GM23338 (cell line): ENCODE data around the gene HDAC11. TPM values are rescaled to one million over a fixed set of nuclear protein-coding genes. Genes with fewer than 3 reads are reported as not detected.
A peak's percentile ranks its signal among the peaks of the same experiment; 100 is the strongest.

Source experiments
- ATAC-seq: fragments of 200-7000 bp; cut with Tn5 transposase; 3 replicates; pipeline ENCODE4 v1.9.1; 2020
- DNase-seq: peaks from one replicate; pipeline ENCODE4 v3.0.0-alpha.2; 2015; ENCODE audit warnings: low spot score
- H2AFZ ChIP-seq: fragments of 200-600 bp; sonication (generic); 2 replicates; pipeline ENCODE4 v1.8.0; 2016; ENCODE audit warnings: antibody characterized with exemption, mild to moderate bottlenecking, moderate library complexity
- H3F3A ChIP-seq: fragments of 200-600 bp; sonication (generic); replicated peaks from 2 replicates; pipeline ENCODE4 v1.8.0; 2017; ENCODE audit warnings: antibody characterized with exemption, mixed run types, low read depth
- H3K27ac ChIP-seq: fragments of 200-600 bp; sonication (generic); 2 replicates; pipeline ENCODE4 v1.6.1; 2016; ENCODE audit warnings: low read depth
- H3K27me3 ChIP-seq: fragments of 200-600 bp; sonication (generic); 2 replicates; pipeline ENCODE4 v1.8.0; 2016; ENCODE audit warnings: mild to moderate bottlenecking, mixed run types, moderate library complexity; ENCODE audit not compliant: insufficient read depth
- H3K36me3 ChIP-seq: fragments of 200-600 bp; sonication (generic); 2 replicates; pipeline ENCODE4 v1.8.0; 2016; ENCODE audit warnings: mild to moderate bottlenecking; ENCODE audit not compliant: insufficient read depth
- H3K4me1 ChIP-seq: fragments of 200-600 bp; sonication (generic); 2 replicates; pipeline ENCODE4 v1.8.0; 2016; ENCODE audit warnings: mild to moderate bottlenecking, moderate library complexity; ENCODE audit not compliant: insufficient read depth
- H3K4me2 ChIP-seq: fragments of 200-600 bp; sonication (generic); 2 replicates; pipeline ENCODE4 v1.7.1; 2017; ENCODE audit warnings: mixed run types
- H3K4me3 ChIP-seq: fragments of 200-600 bp; sonication (generic); 2 replicates; pipeline ENCODE4 v1.6.1; 2016; ENCODE audit warnings: mixed run types
- H3K79me2 ChIP-seq: fragments of 200-600 bp; sonication (generic); replicated peaks from 2 replicates; pipeline ENCODE4 v1.8.0; 2017; ENCODE audit warnings: mild to moderate bottlenecking; ENCODE audit not compliant: insufficient read depth
- H3K9me2 ChIP-seq: fragments of 200-600 bp; sonication (generic); 2 replicates; pipeline ENCODE4 v1.8.0; 2017; ENCODE audit not compliant: insufficient read depth
- H4K20me1 ChIP-seq: fragments of 200-600 bp; sonication (generic); replicated peaks from 2 replicates; pipeline ENCODE4 v1.8.0; 2017; ENCODE audit warnings: mild to moderate bottlenecking; ENCODE audit not compliant: insufficient read depth
- H3K27ac Mint-ChIP-seq: 2 replicates; pipeline ENCODE4 v1.8.0; 2020; ENCODE audit warnings: inconsistent platforms, mild to moderate bottlenecking, moderate library complexity, mixed read lengths
- H3K27me3 Mint-ChIP-seq: 3 replicates; pipeline ENCODE4 v1.8.0; 2022; ENCODE audit warnings: low read depth, mild to moderate bottlenecking, moderate library complexity, mixed read lengths, inconsistent platforms; ENCODE audit not compliant: insufficient read depth, poor library complexity
- H3K36me3 Mint-ChIP-seq: 3 replicates; pipeline ENCODE4 v1.8.0; 2021; ENCODE audit warnings: low read depth, mild to moderate bottlenecking, inconsistent platforms, moderate library complexity, mixed read lengths
- H3K4me1 Mint-ChIP-seq: 3 replicates; pipeline ENCODE4 v1.8.0; 2020; ENCODE audit warnings: mild to moderate bottlenecking, inconsistent platforms, mixed read lengths
- H3K4me3 Mint-ChIP-seq: 3 replicates; pipeline ENCODE4 v1.8.0; 2021; ENCODE audit warnings: moderate library complexity, mild to moderate bottlenecking, inconsistent platforms, mixed read lengths
- H3K9me3 Mint-ChIP-seq: 3 replicates; pipeline ENCODE4 v1.8.0; 2020; ENCODE audit warnings: moderate library complexity, mild to moderate bottlenecking, inconsistent platforms, mixed read lengths
- CREB1 ChIP-seq: fragments of 250-450 bp; sonication (Bioruptor Pico); IDR thresholded peaks from 2 replicates; pipeline ENCODE4 v1.5.0; 2020; ENCODE audit warnings: low read depth, mild to moderate bottlenecking, moderate library complexity
- EZH2 ChIP-seq: fragments of 200-600 bp; sonication (generic); IDR thresholded peaks from one replicate; pipeline ENCODE4 v1.8.0; 2017; ENCODE audit warnings: antibody characterized with exemption, mild to moderate bottlenecking, low read depth; ENCODE audit not compliant: unreplicated experiment
- EZH2phosphoT487 ChIP-seq: fragments of 200-600 bp; sonication (generic); IDR thresholded peaks from one replicate; pipeline ENCODE4 v1.8.1; 2018; ENCODE audit warnings: antibody characterized with exemption; ENCODE audit not compliant: unreplicated experiment
- JUNB ChIP-seq: IDR thresholded peaks from one replicate; pipeline ENCODE4 v1.6.1; 2016; ENCODE audit warnings: antibody characterized with exemption; ENCODE audit not compliant: unreplicated experiment
- NANOG ChIP-seq: IDR thresholded peaks from 2 replicates; pipeline ENCODE4 v1.6.1; 2016; ENCODE audit warnings: antibody characterized with exemption, borderline replicate concordance
- POLR2AphosphoS5 ChIP-seq: IDR thresholded peaks from 2 replicates; pipeline ENCODE4 v1.6.1; 2016; ENCODE audit warnings: antibody characterized with exemption, low read depth
- STAT1 ChIP-seq: IDR thresholded peaks from one replicate; pipeline ENCODE4 v1.6.1; 2016; ENCODE audit warnings: antibody characterized with exemption; ENCODE audit not compliant: unreplicated experiment
- ZNF114 ChIP-seq: fragments of 250-450 bp; sonication (Bioruptor Pico); IDR thresholded peaks from 2 replicates; pipeline ENCODE4 v1.5.0; 2020; ENCODE audit warnings: mild to moderate bottlenecking, moderate library complexity
- ZNF331 ChIP-seq: fragments of 250-450 bp; sonication (Bioruptor Pico); IDR thresholded peaks from 2 replicates; pipeline ENCODE4 v1.5.0; 2020; ENCODE audit warnings: low read depth, mild to moderate bottlenecking, moderate library complexity
- polyA plus RNA-seq: library from polyadenylated mRNA; unstranded; fragments of >200 nt; fragmentation: Nextera tagmentation; extraction: Ambion mirVana; gene quantifications from 2 replicates; pipeline ENCODE4 v1.2.1, GENCODE V29; 2016
- total RNA-seq: library from RNA; depleted of rRNA; stranded (reverse); fragments of >200 nt; shearing (Covaris generic); gene quantifications from 2 replicates; pipeline ENCODE4 v1.2.3, GENCODE V29; 2014
- TF ChIP-seq, protein P1 (sequence below), 2 experiments: fragments of 200-600 bp in 1 of 2; sonication (generic) in 1 of 2; conservative IDR thresholded peaks; 2 replicates each; pipeline versions ENCODE4 v1.5.1 to v1.6.1; 2016 to 2017; ENCODE audit warnings: antibody characterized with exemption in 2 of 2, low read depth in 2 of 2, mild to moderate bottlenecking in 2 of 2, moderate library complexity in 1 of 2
- TF ChIP-seq, protein P2 (sequence below): IDR thresholded peaks from 2 replicates; pipeline ENCODE4 v1.6.1; 2016; ENCODE audit warnings: antibody characterized with exemption
- TF ChIP-seq, protein P3 (sequence below): IDR thresholded peaks from one replicate; pipeline ENCODE4 v1.6.1; 2018; ENCODE audit warnings: antibody characterized with exemption; ENCODE audit not compliant: unreplicated experiment
- TF ChIP-seq, protein P4 (sequence below): fragments of 250-450 bp; sonication (Bioruptor Pico); IDR thresholded peaks from 2 replicates; pipeline ENCODE4 v1.5.0; 2020; ENCODE audit warnings: mild to moderate bottlenecking, moderate library complexity

Gene HDAC11
- total and polyA plus RNA-seq, 2 experiments from 2014 or later: 5.4 to 15.8 TPM

DNA sequence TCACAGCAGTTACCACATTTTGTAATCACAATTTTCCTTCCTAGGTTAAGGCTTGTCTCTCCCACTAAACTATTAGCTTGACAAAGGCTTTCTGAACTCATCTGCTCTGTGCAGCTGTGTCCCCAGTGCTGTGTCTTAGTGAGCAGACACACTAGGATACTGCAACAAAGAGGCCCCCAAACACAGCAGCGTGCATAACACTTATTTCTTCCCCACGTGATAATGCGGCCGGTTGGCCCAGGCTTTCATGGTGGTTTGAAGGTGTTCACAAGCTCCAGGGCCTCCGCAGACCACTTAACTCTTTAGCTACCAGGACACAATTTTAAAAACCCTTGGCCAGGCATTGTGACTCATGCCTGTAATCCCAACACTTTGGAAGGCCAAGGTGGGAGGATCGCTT, 2.2 kb upstream of the HDAC11 start:
- no peaks in the 10 kb centered on the region for H3K9me3 Mint-ChIP-seq
- DNase-seq (no peak), ATAC-seq (no peak)
- peaks cover 28% of the 10 kb centered on the region for H3F3A ChIP-seq
- no peak overlapping the region for H3K27ac ChIP-seq
- no peaks in the 10 kb centered on the region for H3K79me2 ChIP-seq
- H3K4me3 ChIP-seq: no peak overlapping the region
- H4K20me1 ChIP-seq: no peaks in the 10 kb centered on the region
- peaks cover 54% of the 10 kb centered on the region for H3K4me1 Mint-ChIP-seq
- H2AFZ ChIP-seq: no peak overlapping the region
- H3K27ac Mint-ChIP-seq: no peak overlapping the region
- TF ChIP-seq, protein P1, sequence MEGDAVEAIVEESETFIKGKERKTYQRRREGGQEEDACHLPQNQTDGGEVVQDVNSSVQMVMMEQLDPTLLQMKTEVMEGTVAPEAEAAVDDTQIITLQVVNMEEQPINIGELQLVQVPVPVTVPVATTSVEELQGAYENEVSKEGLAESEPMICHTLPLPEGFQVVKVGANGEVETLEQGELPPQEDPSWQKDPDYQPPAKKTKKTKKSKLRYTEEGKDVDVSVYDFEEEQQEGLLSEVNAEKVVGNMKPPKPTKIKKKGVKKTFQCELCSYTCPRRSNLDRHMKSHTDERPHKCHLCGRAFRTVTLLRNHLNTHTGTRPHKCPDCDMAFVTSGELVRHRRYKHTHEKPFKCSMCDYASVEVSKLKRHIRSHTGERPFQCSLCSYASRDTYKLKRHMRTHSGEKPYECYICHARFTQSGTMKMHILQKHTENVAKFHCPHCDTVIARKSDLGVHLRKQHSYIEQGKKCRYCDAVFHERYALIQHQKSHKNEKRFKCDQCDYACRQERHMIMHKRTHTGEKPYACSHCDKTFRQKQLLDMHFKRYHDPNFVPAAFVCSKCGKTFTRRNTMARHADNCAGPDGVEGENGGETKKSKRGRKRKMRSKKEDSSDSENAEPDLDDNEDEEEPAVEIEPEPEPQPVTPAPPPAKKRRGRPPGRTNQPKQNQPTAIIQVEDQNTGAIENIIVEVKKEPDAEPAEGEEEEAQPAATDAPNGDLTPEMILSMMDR (conservative IDR thresholded peaks at IDR 0.05; ENCODE audit: low read depth in 2 of 2): no peak
- TF ChIP-seq EZH2: no peak
- TF ChIP-seq CREB1 (CRISPR knock-in tag): no peak
- TF ChIP-seq, protein P2, sequence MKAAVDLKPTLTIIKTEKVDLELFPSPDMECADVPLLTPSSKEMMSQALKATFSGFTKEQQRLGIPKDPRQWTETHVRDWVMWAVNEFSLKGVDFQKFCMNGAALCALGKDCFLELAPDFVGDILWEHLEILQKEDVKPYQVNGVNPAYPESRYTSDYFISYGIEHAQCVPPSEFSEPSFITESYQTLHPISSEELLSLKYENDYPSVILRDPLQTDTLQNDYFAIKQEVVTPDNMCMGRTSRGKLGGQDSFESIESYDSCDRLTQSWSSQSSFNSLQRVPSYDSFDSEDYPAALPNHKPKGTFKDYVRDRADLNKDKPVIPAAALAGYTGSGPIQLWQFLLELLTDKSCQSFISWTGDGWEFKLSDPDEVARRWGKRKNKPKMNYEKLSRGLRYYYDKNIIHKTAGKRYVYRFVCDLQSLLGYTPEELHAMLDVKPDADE: no peak
- TF ChIP-seq, protein P3, sequence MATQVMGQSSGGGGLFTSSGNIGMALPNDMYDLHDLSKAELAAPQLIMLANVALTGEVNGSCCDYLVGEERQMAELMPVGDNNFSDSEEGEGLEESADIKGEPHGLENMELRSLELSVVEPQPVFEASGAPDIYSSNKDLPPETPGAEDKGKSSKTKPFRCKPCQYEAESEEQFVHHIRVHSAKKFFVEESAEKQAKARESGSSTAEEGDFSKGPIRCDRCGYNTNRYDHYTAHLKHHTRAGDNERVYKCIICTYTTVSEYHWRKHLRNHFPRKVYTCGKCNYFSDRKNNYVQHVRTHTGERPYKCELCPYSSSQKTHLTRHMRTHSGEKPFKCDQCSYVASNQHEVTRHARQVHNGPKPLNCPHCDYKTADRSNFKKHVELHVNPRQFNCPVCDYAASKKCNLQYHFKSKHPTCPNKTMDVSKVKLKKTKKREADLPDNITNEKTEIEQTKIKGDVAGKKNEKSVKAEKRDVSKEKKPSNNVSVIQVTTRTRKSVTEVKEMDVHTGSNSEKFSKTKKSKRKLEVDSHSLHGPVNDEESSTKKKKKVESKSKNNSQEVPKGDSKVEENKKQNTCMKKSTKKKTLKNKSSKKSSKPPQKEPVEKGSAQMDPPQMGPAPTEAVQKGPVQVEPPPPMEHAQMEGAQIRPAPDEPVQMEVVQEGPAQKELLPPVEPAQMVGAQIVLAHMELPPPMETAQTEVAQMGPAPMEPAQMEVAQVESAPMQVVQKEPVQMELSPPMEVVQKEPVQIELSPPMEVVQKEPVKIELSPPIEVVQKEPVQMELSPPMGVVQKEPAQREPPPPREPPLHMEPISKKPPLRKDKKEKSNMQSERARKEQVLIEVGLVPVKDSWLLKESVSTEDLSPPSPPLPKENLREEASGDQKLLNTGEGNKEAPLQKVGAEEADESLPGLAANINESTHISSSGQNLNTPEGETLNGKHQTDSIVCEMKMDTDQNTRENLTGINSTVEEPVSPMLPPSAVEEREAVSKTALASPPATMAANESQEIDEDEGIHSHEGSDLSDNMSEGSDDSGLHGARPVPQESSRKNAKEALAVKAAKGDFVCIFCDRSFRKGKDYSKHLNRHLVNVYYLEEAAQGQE: no peak
- TF ChIP-seq NANOG: no peak
- TF ChIP-seq STAT1: no peak
- no peak for TF ChIP-seq JUNB
- no peak for TF ChIP-seq EZH2phosphoT487
- TF ChIP-seq ZNF114 (CRISPR knock-in tag): no peak
- no peak for TF ChIP-seq POLR2AphosphoS5
- TF ChIP-seq, protein P4, sequence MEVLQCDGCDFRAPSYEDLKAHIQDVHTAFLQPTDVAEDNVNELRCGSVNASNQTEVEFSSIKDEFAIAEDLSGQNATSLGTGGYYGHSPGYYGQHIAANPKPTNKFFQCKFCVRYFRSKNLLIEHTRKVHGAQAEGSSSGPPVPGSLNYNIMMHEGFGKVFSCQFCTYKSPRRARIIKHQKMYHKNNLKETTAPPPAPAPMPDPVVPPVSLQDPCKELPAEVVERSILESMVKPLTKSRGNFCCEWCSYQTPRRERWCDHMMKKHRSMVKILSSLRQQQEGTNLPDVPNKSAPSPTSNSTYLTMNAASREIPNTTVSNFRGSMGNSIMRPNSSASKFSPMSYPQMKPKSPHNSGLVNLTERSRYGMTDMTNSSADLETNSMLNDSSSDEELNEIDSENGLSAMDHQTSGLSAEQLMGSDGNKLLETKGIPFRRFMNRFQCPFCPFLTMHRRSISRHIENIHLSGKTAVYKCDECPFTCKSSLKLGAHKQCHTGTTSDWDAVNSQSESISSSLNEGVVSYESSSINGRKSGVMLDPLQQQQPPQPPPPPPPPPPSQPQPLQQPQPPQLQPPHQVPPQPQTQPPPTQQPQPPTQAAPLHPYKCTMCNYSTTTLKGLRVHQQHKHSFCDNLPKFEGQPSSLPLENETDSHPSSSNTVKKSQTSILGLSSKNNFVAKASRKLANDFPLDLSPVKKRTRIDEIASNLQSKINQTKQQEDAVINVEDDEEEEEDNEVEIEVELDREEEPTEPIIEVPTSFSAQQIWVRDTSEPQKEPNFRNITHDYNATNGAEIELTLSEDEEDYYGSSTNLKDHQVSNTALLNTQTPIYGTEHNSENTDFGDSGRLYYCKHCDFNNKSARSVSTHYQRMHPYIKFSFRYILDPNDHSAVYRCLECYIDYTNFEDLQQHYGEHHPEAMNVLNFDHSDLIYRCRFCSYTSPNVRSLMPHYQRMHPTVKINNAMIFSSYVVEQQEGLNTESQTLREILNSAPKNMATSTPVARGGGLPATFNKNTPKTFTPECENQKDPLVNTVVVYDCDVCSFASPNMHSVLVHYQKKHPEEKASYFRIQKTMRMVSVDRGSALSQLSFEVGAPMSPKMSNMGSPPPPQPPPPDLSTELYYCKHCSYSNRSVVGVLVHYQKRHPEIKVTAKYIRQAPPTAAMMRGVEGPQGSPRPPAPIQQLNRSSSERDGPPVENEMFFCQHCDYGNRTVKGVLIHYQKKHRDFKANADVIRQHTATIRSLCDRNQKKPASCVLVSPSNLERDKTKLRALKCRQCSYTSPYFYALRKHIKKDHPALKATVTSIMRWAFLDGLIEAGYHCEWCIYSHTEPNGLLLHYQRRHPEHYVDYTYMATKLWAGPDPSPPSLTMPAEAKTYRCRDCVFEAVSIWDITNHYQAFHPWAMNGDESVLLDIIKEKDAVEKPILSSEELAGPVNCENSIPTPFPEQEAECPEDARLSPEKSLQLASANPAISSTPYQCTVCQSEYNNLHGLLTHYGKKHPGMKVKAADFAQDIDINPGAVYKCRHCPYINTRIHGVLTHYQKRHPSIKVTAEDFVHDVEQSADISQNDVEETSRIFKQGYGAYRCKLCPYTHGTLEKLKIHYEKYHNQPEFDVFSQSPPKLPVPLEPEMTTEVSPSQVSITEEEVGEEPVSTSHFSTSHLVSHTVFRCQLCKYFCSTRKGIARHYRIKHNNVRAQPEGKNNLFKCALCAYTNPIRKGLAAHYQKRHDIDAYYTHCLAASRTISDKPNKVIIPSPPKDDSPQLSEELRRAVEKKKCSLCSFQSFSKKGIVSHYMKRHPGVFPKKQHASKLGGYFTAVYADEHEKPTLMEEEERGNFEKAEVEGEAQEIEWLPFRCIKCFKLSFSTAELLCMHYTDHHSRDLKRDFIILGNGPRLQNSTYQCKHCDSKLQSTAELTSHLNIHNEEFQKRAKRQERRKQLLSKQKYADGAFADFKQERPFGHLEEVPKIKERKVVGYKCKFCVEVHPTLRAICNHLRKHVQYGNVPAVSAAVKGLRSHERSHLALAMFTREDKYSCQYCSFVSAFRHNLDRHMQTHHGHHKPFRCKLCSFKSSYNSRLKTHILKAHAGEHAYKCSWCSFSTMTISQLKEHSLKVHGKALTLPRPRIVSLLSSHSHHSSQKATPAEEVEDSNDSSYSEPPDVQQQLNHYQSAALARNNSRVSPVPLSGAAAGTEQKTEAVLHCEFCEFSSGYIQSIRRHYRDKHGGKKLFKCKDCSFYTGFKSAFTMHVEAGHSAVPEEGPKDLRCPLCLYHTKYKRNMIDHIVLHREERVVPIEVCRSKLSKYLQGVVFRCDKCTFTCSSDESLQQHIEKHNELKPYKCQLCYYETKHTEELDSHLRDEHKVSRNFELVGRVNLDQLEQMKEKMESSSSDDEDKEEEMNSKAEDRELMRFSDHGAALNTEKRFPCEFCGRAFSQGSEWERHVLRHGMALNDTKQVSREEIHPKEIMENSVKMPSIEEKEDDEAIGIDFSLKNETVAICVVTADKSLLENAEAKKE (CRISPR knock-in tag): no peak
- TF ChIP-seq ZNF331 (CRISPR knock-in tag): no peak
- peaks cover 3% of the 10 kb centered on the region; the same call in 1 of the 3 replicates for H3K36me3 Mint-ChIP-seq
- H3K27me3 Mint-ChIP-seq: peaks cover 26% of the 10 kb centered on the region
- peak overlapping the region; percentile 55; the same call in 1 of the 2 replicates for H3K4me2 ChIP-seq
- H3K9me2 ChIP-seq: no peaks in the 10 kb centered on the region
- H3K27me3 ChIP-seq: no peaks in the 10 kb centered on the region
- H3K36me3 ChIP-seq: no peaks in the 10 kb centered on the region
- H3K4me3 Mint-ChIP-seq: peak overlapping the region; percentile 41; the same call in 2 of the 3 replicates
- peaks cover 21% of the 10 kb centered on the region for H3K4me1 ChIP-seq
